H7 (cell line): Measurements from ENCODE around the gene EEF2. TPM values are rescaled to one million over a fixed set of nuclear protein-coding genes. Genes with fewer than 3 reads are reported as not detected.
"Not testable (repeated sequence)": the region's sequence is repeated elsewhere in the genome, so short reads cannot be mapped to it uniquely, and the experiment has no call there.

Experiments
- DNase-seq: peaks from one replicate; pipeline ENCODE4 v3.0.0; 2012
- H3K27me3 ChIP-seq: 2 replicates; pipeline ENCODE4 v1.6.0; 2011; ENCODE audit warnings: mild to moderate bottlenecking, low read length; ENCODE audit not compliant: control insufficient read depth, insufficient read depth
- H3K36me3 ChIP-seq: replicated peaks from 2 replicates; pipeline ENCODE4 v1.5.1; 2011; ENCODE audit warnings: low read length; ENCODE audit not compliant: control insufficient read depth, insufficient read depth
- H3K4me3 ChIP-seq: 2 replicates; pipeline ENCODE4 v1.5.1; 2011; ENCODE audit warnings: low read depth, mild to moderate bottlenecking, control low read depth, low read length, moderate library complexity; ENCODE audit not compliant: insufficient read depth
- total RNA-seq: library from RNA; depleted of rRNA; stranded (reverse); fragments of >200 nt; shearing (Covaris generic); gene quantifications from 2 replicates; pipeline ENCODE4 v1.2.3, GENCODE V29; 2014

EEF2 gene
- total RNA-seq, 1 experiment from 2014 or later, result 2,968 TPM

DNA sequence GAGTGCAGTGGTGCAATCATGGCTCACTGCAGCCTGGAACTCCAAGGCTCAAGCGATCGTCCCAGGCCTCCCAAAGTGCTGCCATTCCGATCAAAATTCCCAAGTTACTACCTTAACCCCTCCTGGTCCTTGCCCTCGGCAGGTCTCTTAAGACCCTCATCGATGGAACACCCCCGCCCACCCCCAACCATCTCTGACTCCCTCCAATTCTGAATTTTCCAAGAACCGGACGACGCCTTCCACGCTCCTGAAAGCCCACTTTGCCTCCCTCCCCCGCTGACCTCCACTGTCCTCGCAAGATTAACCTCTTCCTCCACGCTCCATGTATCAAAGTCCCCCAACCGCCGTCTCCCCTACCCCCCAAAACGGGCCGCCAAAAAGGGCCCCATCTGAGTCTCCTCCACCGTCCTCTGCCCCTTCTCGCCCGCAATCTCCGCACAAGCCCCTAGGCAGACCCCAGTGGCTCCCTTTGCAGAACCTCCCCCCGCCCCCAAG, 14.9 kb downstream of the EEF2 start:
- DNase-seq, result no peak
- H3K27me3 ChIP-seq, result no peaks in the 10 kb centered on the region
- peaks cover 20% of the 10 kb centered on the region for H3K36me3 ChIP-seq
- H3K4me3 ChIP-seq, result peak overlapping the region; percentile 85

DNA sequence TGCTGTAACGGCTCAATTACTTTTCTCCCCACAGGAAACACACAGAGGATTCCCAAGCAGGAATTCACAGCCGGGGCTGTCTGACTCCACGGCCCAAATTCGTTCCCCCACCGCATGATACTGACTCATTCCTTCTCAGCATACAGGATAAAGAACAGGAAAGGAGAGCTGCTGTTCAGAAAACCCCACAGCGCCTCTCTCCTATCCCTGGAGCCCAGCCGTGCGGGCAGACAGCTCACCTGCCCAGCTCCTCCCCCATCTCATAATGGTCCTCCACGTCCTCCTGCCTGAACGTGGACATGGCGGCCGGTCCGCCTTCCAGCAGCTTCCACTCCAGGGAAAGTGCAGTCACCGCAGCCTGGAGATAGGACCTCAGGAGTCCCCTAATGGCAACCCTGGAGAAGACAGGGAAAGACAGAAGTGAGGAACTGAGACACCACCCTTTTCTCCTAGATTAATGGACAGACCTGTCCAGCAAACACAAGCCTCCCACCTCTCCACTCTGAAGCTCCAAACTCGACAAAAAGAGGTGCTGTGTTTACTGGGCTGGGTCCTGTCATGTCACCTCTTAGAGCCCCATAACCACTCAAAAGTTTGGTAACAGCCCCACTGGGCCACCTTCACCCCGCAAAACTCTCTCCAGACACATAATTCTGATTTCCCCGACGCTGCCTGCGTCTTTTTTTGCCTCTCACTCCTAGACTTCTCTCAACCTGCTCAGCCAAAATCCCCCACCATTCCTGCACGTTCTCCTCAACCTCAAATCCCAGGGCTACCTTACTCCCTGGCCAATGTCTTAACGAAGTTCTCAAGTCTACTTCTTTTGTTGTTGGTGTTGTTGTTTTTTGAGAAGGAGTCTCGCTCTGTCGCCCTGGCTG, 15.6 kb downstream of the EEF2 start:
- Histone ChIP-seq H3K4me3 (peak overlapping the region; percentile 85), H3K27me3 (no peaks in the 10 kb centered on the region), H3K36me3 (peaks cover 17% of the 10 kb centered on the region)
- no peak for DNase-seq

DNA sequence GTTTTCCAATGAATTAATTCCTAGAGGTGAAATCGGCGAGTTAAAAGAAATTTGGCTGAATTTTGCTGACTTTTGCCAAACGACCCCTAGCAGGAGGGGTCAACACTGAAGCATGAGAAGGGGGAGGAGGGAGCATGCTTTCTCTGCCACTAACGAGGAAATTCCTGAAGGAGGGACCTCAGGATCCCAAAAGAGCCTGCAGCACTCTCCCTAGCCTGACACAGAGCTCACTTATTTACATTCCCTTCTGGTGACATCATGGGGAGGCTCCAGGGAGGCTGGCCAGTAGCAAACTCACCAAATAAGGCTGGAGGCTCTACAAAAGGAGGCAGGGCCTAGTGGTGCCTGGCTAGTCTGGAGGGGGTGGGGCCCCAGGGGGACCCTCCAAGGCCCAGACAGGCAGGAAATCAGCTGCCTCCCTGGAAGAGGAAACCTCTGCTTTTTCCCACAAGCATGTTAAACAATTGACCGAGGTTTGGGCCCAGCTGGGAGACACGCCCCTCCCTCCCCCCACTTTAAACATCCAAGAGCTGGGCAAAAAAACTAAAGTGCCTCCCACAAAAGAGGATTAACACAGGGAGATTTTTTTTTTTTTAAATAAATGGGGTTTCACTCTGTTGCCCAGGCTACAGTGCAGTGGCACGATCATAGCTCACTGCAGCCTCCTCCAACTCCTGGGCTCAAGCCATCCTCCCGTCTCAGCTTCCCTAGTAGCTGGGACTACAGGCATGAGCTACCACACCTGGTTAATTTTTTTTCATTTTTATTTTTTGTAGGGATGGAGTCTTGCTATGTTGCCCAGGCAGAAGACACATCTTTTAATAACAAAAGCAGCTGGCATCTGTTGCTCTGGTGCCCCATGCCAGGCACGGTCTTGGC, 16.5 kb downstream of the EEF2 start:
- H3K27me3 ChIP-seq, result no peaks in the 10 kb centered on the region
- DNase-seq, result peak; percentile 95
- no peak overlapping the region; the same call in 1 of the 2 replicates for H3K4me3 ChIP-seq
- peaks cover 17% of the 10 kb centered on the region for H3K36me3 ChIP-seq

GRCh38 chr19:3967983-3968382, 17.3 kb downstream of the EEF2 start:
- not testable (repeated sequence) for H3K4me3 ChIP-seq, H3K27me3 ChIP-seq, DNase-seq
- H3K36me3 ChIP-seq, result peaks cover 22% of the 10 kb centered on the region

GRCh38 chr19:3966051-3967017, 18.9 kb downstream of the EEF2 start:
- no peak for DNase-seq
- Histone ChIP-seq H3K27me3 (no peaks in the 10 kb centered on the region), H3K4me3 (no peak overlapping the region), H3K36me3 (peaks cover 24% of the 10 kb centered on the region)

- DNase-seq, result no peak
These were observed 20.7 kb downstream of the EEF2 start for GRCh38 chr19:3964256-3965194.

DNA sequence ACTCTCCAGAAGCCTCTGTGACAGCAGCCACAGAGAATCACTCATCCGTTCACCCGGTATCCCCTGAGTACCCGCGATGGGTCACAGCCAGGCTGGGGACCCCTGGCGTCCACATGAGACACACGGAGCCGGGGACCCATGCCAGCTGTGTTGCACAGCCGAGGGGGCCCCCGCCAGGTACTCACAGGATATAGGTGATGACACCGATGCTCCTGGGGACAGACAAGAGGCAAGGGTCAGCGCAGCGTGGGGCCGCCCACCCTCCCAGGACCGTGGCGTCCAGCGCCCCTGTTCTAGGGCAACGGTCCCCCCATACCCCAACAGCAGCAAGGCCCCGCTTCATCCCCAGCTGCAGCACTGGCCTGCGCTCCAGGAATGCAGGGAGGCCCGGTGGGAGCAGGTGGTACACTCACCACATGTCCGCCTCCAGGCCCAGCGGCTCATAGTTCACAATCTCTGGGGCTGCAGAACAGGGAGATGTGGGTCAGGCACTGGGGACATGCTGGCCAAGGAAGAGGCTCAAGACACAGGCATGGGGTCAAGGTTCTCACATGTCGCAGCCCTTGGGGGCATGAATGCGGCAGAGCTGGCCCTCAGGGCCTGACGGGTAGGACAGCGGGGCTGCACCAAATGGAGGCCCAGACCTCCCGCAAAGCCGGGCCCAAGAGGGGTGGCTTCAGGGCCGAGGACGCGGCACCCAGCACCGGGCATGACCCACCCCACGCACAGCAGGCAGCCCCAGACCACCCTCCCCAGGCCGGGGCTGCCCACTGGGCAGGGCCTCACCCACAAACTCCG, 21.6 kb downstream of the EEF2 start:
- Histone ChIP-seq H3K27me3 (no peaks in the 10 kb centered on the region), H3K4me3 (no peak overlapping the region), H3K36me3 (peaks cover 27% of the 10 kb centered on the region)
- no peak for DNase-seq

More at GRCh38 chr19:3964256-3965194, 20.7 kb downstream of the EEF2 start:
- Histone ChIP-seq H3K27me3 (no peaks in the 10 kb centered on the region), H3K4me3 (no peak overlapping the region), H3K36me3 (peaks cover 28% of the 10 kb centered on the region)

DNA sequence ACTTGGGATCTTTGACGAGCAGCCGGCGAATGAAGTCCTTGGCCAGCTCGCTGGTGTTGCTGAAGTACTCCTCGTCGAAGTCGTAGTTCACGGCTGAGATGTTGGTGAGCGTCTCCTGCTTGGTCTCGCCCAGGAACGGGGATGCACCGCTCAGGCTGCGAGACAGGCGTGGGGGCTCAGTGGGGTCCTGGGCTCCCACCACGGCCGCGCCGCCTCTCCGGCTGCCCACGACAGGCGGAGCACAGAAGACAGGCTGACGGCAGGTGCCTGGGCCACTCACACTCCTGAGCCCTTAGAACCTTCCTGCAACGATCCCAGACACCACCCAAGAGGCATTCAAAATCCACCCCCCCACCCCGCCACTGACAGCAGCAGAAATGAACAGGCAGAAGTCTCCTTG, 24.3 kb downstream of the EEF2 start:
- H3K27me3 ChIP-seq, result no peaks in the 10 kb centered on the region
- H3K36me3 ChIP-seq, result peaks cover 18% of the 10 kb centered on the region
- H3K4me3 ChIP-seq, result no peak overlapping the region
- DNase-seq, result no peak

- Histone ChIP-seq H3K36me3 (peaks cover 14% of the 10 kb centered on the region), H3K27me3 (no peaks in the 10 kb centered on the region), H3K4me3 (no peak overlapping the region)
- no peak for DNase-seq
These were observed 25.5 kb downstream of the EEF2 start for GRCh38 chr19:3959766-3960131.

- Histone ChIP-seq H3K4me3 (no peak overlapping the region), H3K27me3 (no peaks in the 10 kb centered on the region), H3K36me3 (peaks cover 14% of the 10 kb centered on the region)
- DNase-seq, result no peak
These were observed 26.2 kb downstream of the EEF2 start for GRCh38 chr19:3958836-3959765.

GRCh38 chr19:3955688-3956087, 29.6 kb downstream of the EEF2 start:
- Histone ChIP-seq H3K27me3 (no peaks in the 10 kb centered on the region), H3K4me3 (no peak overlapping the region), H3K36me3 (peaks cover 4% of the 10 kb centered on the region)
- no peak for DNase-seq

GRCh38 chr19:3955276-3955675, 30.0 kb downstream of the EEF2 start:
- H3K36me3 ChIP-seq, DNase-seq, H3K27me3 ChIP-seq, H3K4me3 ChIP-seq: not testable (repeated sequence)
